Osteoblast (primary cell): ENCODE results near the gene CST9. TPM values are rescaled to one million over a fixed set of nuclear protein-coding genes. Genes with fewer than 3 reads are reported as not detected.

Experiments used
- DNase-seq: peaks from one replicate; pipeline ENCODE4 v3.0.0; 2011; ENCODE audit warnings: low spot score, mixed read lengths; ENCODE audit not compliant: insufficient read length; ENCODE audit errors: missing footprints
- H2AFZ ChIP-seq: 2 replicates; pipeline ENCODE4 v1.6.0; 2011; ENCODE audit warnings: mild to moderate bottlenecking, low read length
- H3K27ac ChIP-seq: 2 replicates; pipeline ENCODE4 v1.5.1; 2011; ENCODE audit warnings: mild to moderate bottlenecking, low read depth, low read length, moderate library complexity
- H3K27me3 ChIP-seq: 2 replicates; pipeline ENCODE4 v1.6.0; 2012; ENCODE audit warnings: mild to moderate bottlenecking, control low read depth, inconsistent platforms, low read length, moderate library complexity; ENCODE audit not compliant: insufficient read depth
- H3K36me3 ChIP-seq: 2 replicates; pipeline ENCODE4 v1.5.1; 2011; ENCODE audit warnings: mild to moderate bottlenecking, low read length, control low read depth, moderate library complexity; ENCODE audit not compliant: insufficient read depth
- H3K4me1 ChIP-seq: 2 replicates; pipeline ENCODE4 v1.5.1; 2011; ENCODE audit warnings: mild to moderate bottlenecking, low read length, control low read depth, moderate library complexity; ENCODE audit not compliant: insufficient read depth
- H3K4me2 ChIP-seq: 2 replicates; pipeline ENCODE4 v1.6.0; 2011; ENCODE audit warnings: mild to moderate bottlenecking, low read length; ENCODE audit not compliant: insufficient read depth
- H3K4me3 ChIP-seq: fragments of 200-600 bp; sonication (generic); 3 replicates; pipeline ENCODE4 v1.5.1; 2012; ENCODE audit warnings: mild to moderate bottlenecking, low read length, inconsistent platforms; ENCODE audit not compliant: insufficient read depth
- H3K79me2 ChIP-seq: 2 replicates; pipeline ENCODE4 v1.6.0; 2012; ENCODE audit warnings: mild to moderate bottlenecking, low read length, control low read depth, inconsistent platforms; ENCODE audit not compliant: insufficient read depth
- H3K9me3 ChIP-seq: 2 replicates; pipeline ENCODE4 v1.5.1; 2011; ENCODE audit warnings: low read depth, low read length, control low read depth
- H4K20me1 ChIP-seq: 2 replicates; pipeline ENCODE4 v1.6.0; 2012; ENCODE audit warnings: mild to moderate bottlenecking, low read length, control low read depth; ENCODE audit not compliant: insufficient read depth
- CTCF ChIP-seq: IDR thresholded peaks from 2 replicates; pipeline ENCODE4 v1.5.1; 2011; ENCODE audit warnings: mild to moderate bottlenecking, low read depth, low read length, moderate library complexity; ENCODE audit errors: extremely low read depth
- total RNA-seq: library from RNA; depleted of rRNA; stranded (reverse); fragments of >200 nt; gene quantifications from 2 replicates; pipeline ENCODE4 v1.2.3, GENCODE V29; 2012

Gene CST9
- total RNA-seq, 1 donor, result not detected

- Histone ChIP-seq H2AFZ (no peak overlapping the region), H4K20me1 (no peaks in the 10 kb centered on the region), H3K4me3 (no peak overlapping the region), H3K27ac (no peak overlapping the region), H3K36me3 (no peaks in the 10 kb centered on the region), H3K4me2 (no peak overlapping the region), H3K9me3 (no peaks in the 10 kb centered on the region), H3K4me1 (no peaks in the 10 kb centered on the region), H3K79me2 (no peaks in the 10 kb centered on the region), H3K27me3 (peaks cover 14% of the 10 kb centered on the region)
- no peak for DNase-seq
- TF ChIP-seq CTCF, result no peak
These were observed 3.5 kb downstream of the CST9 start for GRCh38 chr20:23602241-23602640.

DNA sequence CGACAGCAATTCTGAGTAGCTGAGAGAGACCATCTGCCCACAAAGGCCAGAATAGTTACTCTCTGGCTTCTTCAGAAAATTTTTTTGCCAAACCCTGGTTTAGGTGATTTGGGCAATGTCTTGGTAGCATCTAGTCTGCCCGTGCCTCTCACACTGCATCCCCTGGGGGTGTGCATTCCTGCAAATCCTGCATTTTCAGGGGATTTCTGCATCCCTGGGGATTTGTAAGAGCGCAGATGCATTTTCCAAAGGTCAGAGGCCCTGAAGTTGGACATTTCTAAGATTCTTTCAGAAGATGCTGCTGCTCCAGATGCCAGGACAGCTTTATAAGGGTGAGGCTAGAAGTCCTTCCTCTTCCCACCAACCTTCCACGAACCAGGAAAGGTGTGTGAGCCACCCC lies 4.0 kb downstream of the CST9 start:
- Histone ChIP-seq H3K4me1 (no peaks in the 10 kb centered on the region), H3K79me2 (no peaks in the 10 kb centered on the region), H3K36me3 (no peaks in the 10 kb centered on the region), H3K4me2 (no peak overlapping the region), H3K27me3 (peaks cover 14% of the 10 kb centered on the region), H3K9me3 (no peaks in the 10 kb centered on the region), H4K20me1 (no peaks in the 10 kb centered on the region), H2AFZ (no peak overlapping the region), H3K27ac (no peak overlapping the region), H3K4me3 (no peak overlapping the region)
- no peak for DNase-seq
- no peak for TF ChIP-seq CTCF

GRCh38 chr20:23598481-23598880 lies 7.2 kb downstream of the CST9 start:
- no peaks in the 10 kb centered on the region for H3K79me2 ChIP-seq
- H3K9me3 ChIP-seq, result no peaks in the 10 kb centered on the region
- H3K27me3 ChIP-seq, result peaks cover 6% of the 10 kb centered on the region
- TF ChIP-seq CTCF, result no peak
- H3K4me2 ChIP-seq, result no peak overlapping the region
- H3K4me1 ChIP-seq, result no peaks in the 10 kb centered on the region
- H2AFZ ChIP-seq, result no peak overlapping the region
- no peaks in the 10 kb centered on the region for H4K20me1 ChIP-seq
- no peak for DNase-seq
- H3K4me3 ChIP-seq, result no peak overlapping the region
- no peaks in the 10 kb centered on the region for H3K36me3 ChIP-seq
- no peak overlapping the region for H3K27ac ChIP-seq

DNA sequence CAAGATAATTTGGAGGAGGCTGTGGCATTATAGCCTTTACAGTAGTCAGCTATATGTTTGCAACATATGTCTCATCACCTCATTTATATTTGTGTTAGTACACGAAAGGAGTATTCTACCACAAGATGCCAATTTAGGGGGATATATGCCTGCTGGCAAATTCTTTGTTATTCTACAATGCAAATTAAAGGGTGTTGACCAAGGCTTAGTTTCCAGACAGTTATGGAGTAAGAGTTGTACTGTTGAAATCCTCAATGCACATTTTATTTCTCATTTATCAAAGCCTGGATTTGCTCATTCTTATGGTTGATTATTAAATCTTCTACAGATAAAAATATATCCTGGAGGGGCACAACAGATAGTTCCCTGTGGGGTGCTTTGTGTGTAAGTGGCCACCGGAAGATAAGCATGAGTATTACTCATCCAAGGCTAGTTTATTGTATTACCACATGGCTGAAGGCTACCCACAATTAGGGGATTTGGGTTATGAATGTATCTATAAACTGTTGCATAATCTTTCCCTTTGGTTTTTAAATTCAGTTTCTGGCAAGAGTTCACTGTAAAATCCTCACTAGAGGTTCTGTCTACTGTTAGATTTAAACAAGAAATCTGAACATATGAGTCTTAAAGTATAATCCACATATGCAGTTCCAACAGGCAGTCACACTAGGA lies 9.0 kb downstream of the CST9 start:
- H3K27ac ChIP-seq, result no peak overlapping the region
- no peak overlapping the region for H3K4me2 ChIP-seq
- no peaks in the 10 kb centered on the region for H3K4me1 ChIP-seq
- H3K9me3 ChIP-seq, result no peaks in the 10 kb centered on the region
- no peak for DNase-seq
- H3K27me3 ChIP-seq, result peaks cover 2% of the 10 kb centered on the region
- TF ChIP-seq CTCF, result no peak
- no peaks in the 10 kb centered on the region for H4K20me1 ChIP-seq
- no peaks in the 10 kb centered on the region for H3K36me3 ChIP-seq
- no peak overlapping the region for H2AFZ ChIP-seq
- H3K79me2 ChIP-seq, result no peaks in the 10 kb centered on the region
- no peak overlapping the region for H3K4me3 ChIP-seq
